GM12891 (cell line): ENCODE data around the gene G3BP1.

ENCODE experiments used
- POLR2A ChIP-seq: IDR thresholded peaks from 2 replicates; pipeline ENCODE4 v1.6.1; 2011; ENCODE audit warnings: low read depth, low read length, control low read depth
- POLR2AphosphoS5 ChIP-seq: IDR thresholded peaks from 2 replicates; pipeline ENCODE4 v1.6.1; 2011; ENCODE audit warnings: low read depth, low read length, control low read depth

- TF ChIP-seq POLR2AphosphoS5: no peak
- TF ChIP-seq POLR2A: no peak
These were observed 13.7 kb upstream of the G3BP1 start for GRCh38 chr5:151758141-151758429.
